ENCODE measurements around the gene VMAC.

The VMAC gene

GRCh38 chr19:5941673-5942072, 37.0 kb downstream of the VMAC start:
- peak overlapping the region; percentile 95 for H3K27ac Mint-ChIP-seq
- no peaks in the 10 kb centered on the region for H3K27me3 Mint-ChIP-seq (ENCODE audit: low read depth, poor library complexity)
- no peaks in the 10 kb centered on the region for H3K9me3 Mint-ChIP-seq
- no peak for TF ChIP-seq CTCF (IDR thresholded peaks at IDR 0.05)
- H3K4me1 Mint-ChIP-seq, result peaks cover 92% of the 10 kb centered on the region
- peaks cover 48% of the 10 kb centered on the region for H3K36me3 Mint-ChIP-seq (ENCODE audit: low read depth)
- no peak for DNase-seq
- peak overlapping the region; percentile 73 for H3K4me3 Mint-ChIP-seq

- no peak for TF ChIP-seq CTCF (IDR thresholded peaks at IDR 0.05)
- DNase-seq, result no peak
- Mint-ChIP-seq H3K36me3 (ENCODE audit: low read depth) (peaks cover 41% of the 10 kb centered on the region), H3K27me3 (ENCODE audit: low read depth, poor library complexity) (no peaks in the 10 kb centered on the region), H3K4me1 (peaks cover 89% of the 10 kb centered on the region), H3K27ac (peak overlapping the region; percentile 87), H3K4me3 (peak overlapping the region; percentile 71), H3K9me3 (no peaks in the 10 kb centered on the region)
These were observed 38.4 kb downstream of the VMAC start for GRCh38 chr19:5943045-5943444.

- Mint-ChIP-seq H3K9me3 (no peaks in the 10 kb centered on the region), H3K4me3 (no peak overlapping the region), H3K27me3 (ENCODE audit: low read depth, poor library complexity) (no peaks in the 10 kb centered on the region), H3K4me1 (peaks cover 89% of the 10 kb centered on the region), H3K36me3 (ENCODE audit: low read depth) (peaks cover 36% of the 10 kb centered on the region), H3K27ac (peak overlapping the region; percentile 87)
- DNase-seq, result no peak
- no peak for TF ChIP-seq CTCF (IDR thresholded peaks at IDR 0.05)
These were observed 39.0 kb downstream of the VMAC start for GRCh38 chr19:5943623-5944022.

GRCh38 chr19:5947435-5947834, 42.8 kb downstream of the VMAC start:
- DNase-seq, result no peak
- peak overlapping the region; percentile 63 for H3K4me3 Mint-ChIP-seq
- peaks cover 95% of the 10 kb centered on the region for H3K4me1 Mint-ChIP-seq
- peak overlapping the region; percentile 99 for H3K27ac Mint-ChIP-seq
- peaks cover 16% of the 10 kb centered on the region for H3K36me3 Mint-ChIP-seq (ENCODE audit: low read depth)
- no peaks in the 10 kb centered on the region for H3K9me3 Mint-ChIP-seq
- H3K27me3 Mint-ChIP-seq (ENCODE audit: low read depth, poor library complexity), result no peaks in the 10 kb centered on the region
- no peak for TF ChIP-seq CTCF (IDR thresholded peaks at IDR 0.05)

GRCh38 chr19:5948752-5949564, 44.3 kb downstream of the VMAC start:
- TF ChIP-seq CTCF (IDR thresholded peaks at IDR 0.05), result no peak
- H3K9me3 Mint-ChIP-seq, result no peaks in the 10 kb centered on the region
- H3K4me3 Mint-ChIP-seq, result peak overlapping the region; percentile 54
- H3K4me1 Mint-ChIP-seq, result peaks cover 96% of the 10 kb centered on the region
- DNase-seq, result no peak
- peak overlapping the region; percentile 99 for H3K27ac Mint-ChIP-seq
- H3K27me3 Mint-ChIP-seq (ENCODE audit: low read depth, poor library complexity), result no peaks in the 10 kb centered on the region
- H3K36me3 Mint-ChIP-seq (ENCODE audit: low read depth), result peaks cover 16% of the 10 kb centered on the region

- H3K4me1 Mint-ChIP-seq, result peaks cover 96% of the 10 kb centered on the region
- H3K27ac Mint-ChIP-seq, result peak overlapping the region; percentile 99
- H3K4me3 Mint-ChIP-seq, result peak overlapping the region; percentile 70
- no peaks in the 10 kb centered on the region for H3K27me3 Mint-ChIP-seq (ENCODE audit: low read depth, poor library complexity)
- no peak for TF ChIP-seq CTCF (IDR thresholded peaks at IDR 0.05)
- no peak for DNase-seq
- no peaks in the 10 kb centered on the region for H3K9me3 Mint-ChIP-seq
- peaks cover 16% of the 10 kb centered on the region for H3K36me3 Mint-ChIP-seq (ENCODE audit: low read depth)
These were observed 45.2 kb downstream of the VMAC start for GRCh38 chr19:5949792-5950305.
